Dermis blood vessel endothelial cell (primary cell): ENCODE measurements around the gene GPC5. TPM values are rescaled to one million over a fixed set of nuclear protein-coding genes. Genes with fewer than 3 reads are reported as not detected.
"Not testable (repeated sequence)": the region's sequence is repeated elsewhere in the genome, so short reads cannot be mapped to it uniquely, and the experiment has no call there.

Experiments used
- DNase-seq: peaks from one replicate; pipeline ENCODE4 v3.0.0; 2010
- total RNA-seq: library from RNA; depleted of rRNA; stranded (reverse); fragments of >200 nt; gene quantifications from 2 replicates; pipeline ENCODE4 v1.2.3, GENCODE V29; 2014

Gene GPC5
- total RNA-seq, 1 donor from 2014 or later: 0.34 TPM

GRCh38 chr13:91785431-91786119, 387.2 kb downstream of the GPC5 start:
- DNase-seq: no peak

- no peak for DNase-seq
Observed at GRCh38 chr13:91792054-91792453, 393.6 kb downstream of the GPC5 start.

DNA sequence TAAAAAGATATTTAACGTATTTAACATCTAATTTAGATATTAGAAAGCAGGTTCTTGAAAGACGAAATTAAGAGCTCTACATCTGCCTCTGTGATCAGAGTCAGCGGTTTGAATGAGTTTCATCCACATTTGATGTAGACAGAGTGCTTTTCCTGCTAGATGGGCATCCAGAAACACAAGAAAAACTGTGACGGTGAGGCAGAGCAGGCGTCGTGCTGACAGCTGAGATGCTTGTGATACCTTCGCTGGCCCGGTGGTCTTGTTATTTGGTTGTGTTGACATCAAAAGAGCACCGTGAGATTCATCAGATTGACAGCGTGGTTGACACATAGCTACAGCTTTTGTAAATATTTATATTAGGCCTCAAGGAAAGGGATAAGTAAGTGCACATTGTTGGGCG, 399.1 kb downstream of the GPC5 start:
- no peak for DNase-seq

GRCh38 chr13:91798338-91798737, 399.9 kb downstream of the GPC5 start:
- not testable (repeated sequence) for DNase-seq

DNA sequence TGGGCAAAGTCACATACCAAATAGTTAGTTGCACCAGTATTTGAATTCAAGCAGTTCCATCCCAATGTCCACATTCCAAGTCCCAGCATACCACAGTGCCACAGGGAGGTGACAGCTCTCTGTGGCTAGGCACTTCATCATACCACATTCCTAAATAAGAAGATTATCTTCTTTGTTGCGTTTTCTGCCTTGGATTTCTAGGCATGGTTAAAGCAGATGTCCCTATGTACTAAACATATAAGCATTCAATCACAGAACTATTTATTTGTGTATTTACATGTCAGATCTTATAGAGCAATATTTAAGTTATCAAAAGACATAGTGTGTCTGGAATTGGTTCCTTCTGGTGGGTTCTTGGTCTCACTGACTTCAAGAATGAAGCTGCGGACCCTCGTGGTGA, 403.4 kb downstream of the GPC5 start:
- not testable (repeated sequence) for DNase-seq

GRCh38 chr13:91802957-91803356, 404.5 kb downstream of the GPC5 start:
- no peak for DNase-seq

GRCh38 chr13:91804724-91805123, 406.3 kb downstream of the GPC5 start:
- no peak for DNase-seq

DNA sequence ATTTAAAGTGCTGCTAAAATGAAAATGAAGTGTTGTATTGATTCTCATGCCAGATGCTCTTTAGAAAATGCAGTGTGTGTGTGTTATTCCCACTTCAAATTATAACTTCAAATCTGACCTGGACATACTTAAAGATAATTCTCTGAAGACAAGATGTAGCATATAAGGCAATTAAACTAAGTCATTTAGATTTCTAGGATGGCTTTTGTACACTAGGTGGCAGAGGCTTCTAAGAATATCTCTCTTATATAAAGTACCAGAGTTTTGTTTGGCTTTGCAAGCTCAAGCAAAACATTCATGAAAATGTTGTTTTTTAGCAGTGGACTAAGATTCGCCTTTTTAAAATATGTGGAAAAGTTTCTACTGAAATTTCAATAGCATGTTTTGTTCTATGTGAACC, 407.2 kb downstream of the GPC5 start:
- no peak for DNase-seq

GRCh38 chr13:91809161-91809560, 410.7 kb downstream of the GPC5 start:
- no peak for DNase-seq

GRCh38 chr13:91813253-91813652, 414.8 kb downstream of the GPC5 start:
- DNase-seq: no peak

- DNase-seq: peak; percentile 3
Observed at GRCh38 chr13:91816263-91816807, 417.9 kb downstream of the GPC5 start.

DNA sequence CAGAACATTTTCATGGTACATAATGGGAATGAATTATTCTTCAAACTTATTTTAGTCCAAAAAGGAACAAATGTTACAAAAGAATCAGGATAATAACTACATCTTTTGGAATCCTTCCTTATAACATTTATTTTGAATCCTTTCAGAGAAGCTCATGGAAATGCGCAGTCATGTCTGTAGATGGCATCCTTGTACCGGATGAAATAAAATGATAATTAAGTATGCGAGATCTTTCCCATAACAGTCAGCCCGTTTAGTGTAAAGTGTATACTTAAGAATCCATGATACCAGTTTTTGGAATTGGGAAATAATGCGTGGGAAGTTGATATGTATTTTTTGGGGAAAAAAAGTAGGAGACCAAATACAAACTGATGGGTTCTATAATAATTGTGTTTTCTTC, 418.8 kb downstream of the GPC5 start:
- DNase-seq: peak; percentile 22

DNA sequence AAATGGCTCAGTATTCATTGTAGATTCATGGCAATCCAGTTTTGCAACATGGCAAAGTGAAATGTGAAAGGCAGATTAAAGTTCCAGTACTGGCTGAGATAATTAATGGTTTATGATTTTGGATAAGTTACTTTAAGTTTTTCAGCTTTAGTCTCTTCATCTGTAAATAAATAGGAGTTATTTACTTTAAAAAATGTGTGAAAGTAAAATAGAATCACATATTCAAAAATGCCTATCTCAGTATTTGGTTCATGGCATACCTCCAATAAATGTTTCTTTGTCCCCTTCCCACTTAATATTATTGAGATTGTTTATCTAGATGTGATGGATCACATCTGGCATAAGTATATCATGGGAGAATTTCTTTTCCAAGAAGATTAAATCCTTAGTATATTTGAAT, 426.0 kb downstream of the GPC5 start:
- no peak for DNase-seq

DNA sequence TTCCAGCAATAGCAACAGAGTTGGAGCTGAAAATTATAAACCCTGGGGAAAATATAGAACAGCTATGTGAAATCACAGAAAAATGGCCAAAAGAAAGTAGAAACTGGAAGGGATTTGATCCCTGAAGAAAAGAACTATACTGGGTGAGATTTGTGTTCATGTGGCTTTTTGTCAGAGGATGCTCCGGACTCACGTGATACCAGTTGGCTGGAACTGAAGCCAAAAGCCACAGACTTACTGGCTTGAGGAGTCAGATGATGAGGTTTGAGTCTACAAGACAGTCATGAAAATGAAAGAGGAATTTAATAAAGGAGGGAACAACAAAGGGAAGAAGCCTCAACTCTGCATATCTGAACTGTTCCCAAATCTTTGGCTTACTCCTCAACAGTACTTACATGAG, 427.1 kb downstream of the GPC5 start:
- no peak for DNase-seq

- no peak for DNase-seq
Observed at GRCh38 chr13:91836553-91836952, 438.1 kb downstream of the GPC5 start.

- DNase-seq: no peak
Observed at GRCh38 chr13:91845612-91846011, 447.2 kb downstream of the GPC5 start.

DNA sequence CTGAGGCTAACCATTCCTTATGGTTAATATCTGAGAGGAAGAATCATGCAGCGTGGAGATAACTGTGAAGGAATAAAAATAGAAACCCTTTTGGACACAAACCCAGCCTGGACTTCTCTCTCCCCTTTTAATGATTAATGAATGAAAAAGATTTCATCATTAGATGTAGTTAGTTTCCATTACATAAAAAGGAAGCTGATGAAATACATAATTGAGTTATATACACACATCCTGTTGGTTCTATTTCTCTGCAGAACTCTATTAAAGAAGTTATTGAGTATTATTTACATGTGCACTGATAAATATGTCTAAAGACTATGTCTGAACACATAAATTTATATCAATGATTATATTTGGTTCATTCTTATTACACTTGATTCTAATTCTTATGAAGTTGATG, 465.3 kb downstream of the GPC5 start:
- DNase-seq: no peak

GRCh38 chr13:91868351-91868750, 469.9 kb downstream of the GPC5 start:
- DNase-seq: no peak

DNA sequence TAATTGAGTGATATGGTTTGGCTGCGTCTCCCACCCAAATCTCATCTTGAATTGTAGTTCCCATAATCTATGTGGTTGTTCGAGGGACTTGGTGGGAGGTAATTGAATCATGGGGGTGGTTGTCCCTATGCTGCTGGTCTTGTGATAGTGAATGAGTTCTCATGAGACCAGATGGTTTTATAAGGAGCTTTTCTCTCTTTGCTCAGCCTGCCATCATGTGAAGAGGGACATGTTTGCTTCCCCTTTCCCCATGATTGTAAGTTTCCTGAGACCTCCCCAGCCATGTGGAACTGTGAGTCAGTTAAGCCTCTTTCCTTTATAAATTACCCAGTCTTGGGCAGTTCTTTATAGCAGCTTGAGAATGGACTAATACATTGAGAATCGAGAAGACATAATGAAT, 480.1 kb downstream of the GPC5 start:
- no peak for DNase-seq

DNA sequence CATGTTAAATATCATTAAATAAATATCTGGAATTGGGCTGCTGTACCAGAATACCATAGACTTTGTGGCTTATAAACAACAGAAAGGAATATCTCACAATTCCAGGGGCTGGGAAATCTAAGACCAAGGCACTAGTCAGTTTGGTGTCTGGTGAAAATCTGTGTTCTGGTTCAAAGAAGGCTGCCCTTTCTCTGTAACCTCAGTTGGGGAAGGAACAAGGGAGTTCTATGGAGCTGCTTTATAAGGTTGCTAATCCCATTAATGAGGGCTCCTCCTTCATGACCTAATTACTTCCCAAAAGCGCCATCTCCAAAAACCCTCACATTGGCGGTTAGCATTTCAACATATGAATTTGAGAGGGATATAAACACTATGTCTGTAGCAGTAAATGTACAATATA, 480.9 kb downstream of the GPC5 start:
- DNase-seq: no peak

GRCh38 chr13:91882918-91883317, 484.5 kb downstream of the GPC5 start:
- no peak for DNase-seq

- no peak for DNase-seq
Observed at GRCh38 chr13:91889641-91890040, 491.2 kb downstream of the GPC5 start.

DNA sequence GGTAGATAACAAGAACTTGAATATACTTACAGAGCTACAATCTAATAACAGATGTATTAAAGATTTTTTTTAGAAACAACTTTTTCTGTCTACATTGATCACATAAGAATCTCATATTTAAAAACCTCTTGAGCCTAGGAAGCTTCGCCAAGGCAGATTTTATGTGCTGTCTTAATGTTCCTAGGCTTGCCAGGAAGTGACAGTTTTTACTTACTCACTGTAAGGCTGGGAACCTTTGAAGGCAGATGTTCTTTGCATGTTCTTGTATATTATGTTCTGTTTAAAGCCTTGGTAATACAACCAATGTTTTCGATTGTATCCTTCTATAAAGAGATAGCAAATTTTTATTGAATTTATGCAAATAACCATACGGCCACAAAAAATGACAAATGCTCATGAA, 492.7 kb downstream of the GPC5 start:
- DNase-seq: no peak

GRCh38 chr13:91893040-91893439, 494.6 kb downstream of the GPC5 start:
- DNase-seq: no peak

- peak; percentile 23 for DNase-seq
Observed at GRCh38 chr13:91894316-91894715, 495.9 kb downstream of the GPC5 start.
